Heart left ventricle (tissue), 13 donors: ENCODE data around the gene KIRREL3.

Experiments
- CTCF ChIP-seq, 12 donors: fragments of 200-600 bp; sonication (generic) in 4 of 12; IDR thresholded peaks; one replicate each; pipeline versions ENCODE4 v1.5.0 to v1.8.0; 2018 to 2022; ENCODE audit warnings: antibody characterized with exemption in 12 of 12, mild to moderate bottlenecking in 5 of 12
- POLR2A ChIP-seq, 2 donors: fragments of 450-650 bp; IDR thresholded peaks; one replicate each; pipeline ENCODE4 v1.6.1; 2017; ENCODE audit warnings: antibody characterized with exemption in 2 of 2, mild to moderate bottlenecking in 2 of 2, moderate library complexity in 2 of 2
- donor health status: ischemic (EF 13 %, LVEDD 7.1; RV severe dilation, severe dysfunction).
- donor health status: DM: no; HTN: yes; CAD: no.
- donor health status: DM: no; HTN: no; CAD: no.
- donor health status: ischemic (EF 25% LVEDD 6.9; RV normal size, moderate dysfunction).
- donor health status: ischemic (EF 25% LVEDD 5.7; RV mildly dilated, moderate dysfunction).
- donor health status: ischemic (EF 35%, LVEDD 5.7; RV mildly dilated, moderate dysfunction).
- donor health status: nonischemic (EF 11% LVEDD 7.7; RV severe dilation, severe dysfunction).
- donor health status: DM: yes; HTN: yes; CAD: no.
- donor health status: PGD.
- donor health status: ischemic (EF 29% LVEDD 5.4; RV normal size, mild dysfunction).
- donor health status: nonischemic (EF 23%, LVEDD 6.1; RV moderate dilation, normal function).

DNA sequence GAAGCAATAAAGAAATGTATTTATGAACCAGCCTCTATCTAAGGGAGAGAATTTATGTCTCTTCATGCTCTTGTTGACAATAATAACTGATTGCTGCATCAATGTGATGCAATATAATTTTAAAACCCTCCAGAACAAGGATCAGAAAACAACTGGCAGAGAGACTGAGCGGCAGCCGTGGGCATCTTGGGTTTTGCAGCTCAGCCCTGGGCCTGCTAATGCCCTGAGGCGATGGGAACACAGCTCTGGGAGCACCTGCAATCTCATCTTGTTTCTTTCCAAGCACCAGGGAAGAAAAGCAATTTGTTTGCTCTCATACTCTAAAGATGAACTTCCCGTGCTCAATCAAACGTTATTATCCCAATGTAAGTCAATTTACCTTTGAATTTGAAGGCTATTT, 399.4 kb downstream of the KIRREL3 start:
- TF ChIP-seq CTCF (IDR thresholded peaks at IDR 0.05) (no peak), POLR2A (IDR thresholded peaks at IDR 0.05) (no peak)
